ENCODE measurements around the gene CHRNB1.

CHRNB1 gene

DNA sequence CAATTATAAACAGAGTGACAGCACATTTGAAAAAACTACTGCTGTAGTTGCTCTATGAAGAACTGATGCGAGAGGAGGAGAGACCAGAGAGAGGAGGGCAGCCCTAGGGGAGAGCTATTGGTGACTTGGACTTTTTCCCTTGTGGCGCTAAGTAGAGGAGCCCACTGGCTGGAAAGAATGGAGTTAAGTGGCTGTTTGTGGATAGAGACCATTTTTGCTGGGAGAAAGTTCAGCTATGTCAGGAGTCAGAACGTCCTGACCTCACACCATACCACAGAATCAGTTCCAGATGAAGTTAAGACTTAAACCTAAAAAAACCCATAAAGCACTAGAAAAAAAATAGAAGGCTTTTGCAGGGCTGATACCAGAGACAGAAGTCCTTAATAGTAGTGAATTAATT, 41.3 kb downstream of the CHRNB1 start:
- no peak for DNase-seq

DNA sequence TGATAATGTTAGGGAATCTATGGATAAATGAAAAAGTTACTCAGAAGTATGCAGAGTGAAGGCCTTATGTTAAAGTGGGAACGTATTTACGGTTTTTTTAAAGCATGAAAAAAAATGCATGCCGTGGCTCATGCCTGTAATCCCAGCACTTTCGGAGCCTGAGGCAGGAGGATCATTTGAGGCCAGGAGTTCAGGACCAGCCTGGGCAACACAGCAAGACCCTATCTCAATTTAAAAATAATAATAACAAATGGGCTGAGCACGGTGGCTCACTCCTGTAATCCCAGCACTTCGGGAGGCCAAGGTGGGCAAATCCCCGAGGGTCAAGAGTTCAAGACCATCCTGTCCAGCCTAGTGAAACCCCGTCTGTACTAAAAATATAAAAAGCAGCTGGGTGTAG, 45.3 kb downstream of the CHRNB1 start:
- DNase-seq = no peak

DNA sequence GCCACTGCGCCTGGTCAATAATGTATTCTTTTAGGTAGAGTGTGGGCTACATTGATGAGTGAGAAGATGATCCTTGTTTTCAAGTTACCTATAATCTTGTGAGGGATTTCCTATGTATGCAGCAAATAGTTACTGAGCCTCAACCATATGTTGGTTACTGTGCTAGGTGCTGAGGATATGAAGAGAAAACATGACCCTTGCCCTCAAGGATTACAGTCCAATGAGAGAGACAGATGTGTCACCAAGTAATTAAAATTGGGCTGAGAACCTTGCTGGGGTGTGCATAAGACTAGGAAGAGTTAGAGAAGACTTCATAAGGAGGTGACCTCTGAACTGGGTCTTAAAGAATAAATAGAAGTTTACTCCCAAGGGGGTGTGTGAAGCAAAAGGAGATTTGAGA, 46.7 kb downstream of the CHRNB1 start:
- DNase-seq = no peak

DNA sequence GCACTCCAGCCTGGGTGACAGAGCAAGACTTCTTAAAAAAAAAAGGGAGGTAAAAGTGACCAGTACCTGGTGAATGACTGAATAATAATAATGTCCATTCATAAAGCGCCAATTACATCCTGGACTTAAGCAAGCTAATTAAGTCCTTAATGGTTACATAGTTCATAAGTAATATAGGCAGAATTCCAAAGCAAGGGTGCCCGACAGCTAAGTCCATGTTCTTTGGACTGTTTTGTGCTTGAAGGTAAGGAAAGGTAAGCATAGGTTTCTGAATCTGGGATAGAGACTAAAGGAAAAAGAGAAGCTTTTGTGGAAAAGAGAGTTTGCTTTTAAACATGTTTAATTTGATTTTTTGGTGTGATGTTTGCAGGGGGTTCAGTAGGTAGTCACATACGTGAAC, 49.1 kb downstream of the CHRNB1 start:
- no peak for DNase-seq

DNA sequence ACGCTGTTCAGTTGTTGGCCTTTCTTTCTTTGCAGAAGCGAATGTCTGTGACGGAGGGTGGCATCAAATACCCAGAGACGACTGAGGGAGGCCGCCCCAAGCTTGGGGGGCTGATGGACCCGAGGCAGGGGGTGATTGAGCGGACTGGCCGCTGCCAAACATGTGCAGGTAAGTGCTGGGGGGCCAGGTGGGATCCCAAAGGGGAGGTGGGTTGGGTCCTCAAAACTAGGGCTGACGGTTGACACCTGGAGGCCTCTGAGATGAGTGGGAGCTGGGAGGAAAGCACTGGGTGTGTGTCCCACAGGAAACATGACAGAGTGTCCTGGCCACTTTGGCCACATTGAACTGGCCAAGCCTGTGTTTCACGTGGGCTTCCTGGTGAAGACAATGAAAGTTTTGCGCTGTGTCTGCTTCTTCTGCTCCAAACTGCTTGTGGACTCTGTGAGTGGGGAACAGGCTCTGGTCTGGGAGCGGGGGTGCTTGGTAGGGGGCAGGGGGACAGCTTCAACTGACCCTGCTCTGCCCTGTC, 51.1 kb downstream of the CHRNB1 start:
- no peak for DNase-seq

DNA sequence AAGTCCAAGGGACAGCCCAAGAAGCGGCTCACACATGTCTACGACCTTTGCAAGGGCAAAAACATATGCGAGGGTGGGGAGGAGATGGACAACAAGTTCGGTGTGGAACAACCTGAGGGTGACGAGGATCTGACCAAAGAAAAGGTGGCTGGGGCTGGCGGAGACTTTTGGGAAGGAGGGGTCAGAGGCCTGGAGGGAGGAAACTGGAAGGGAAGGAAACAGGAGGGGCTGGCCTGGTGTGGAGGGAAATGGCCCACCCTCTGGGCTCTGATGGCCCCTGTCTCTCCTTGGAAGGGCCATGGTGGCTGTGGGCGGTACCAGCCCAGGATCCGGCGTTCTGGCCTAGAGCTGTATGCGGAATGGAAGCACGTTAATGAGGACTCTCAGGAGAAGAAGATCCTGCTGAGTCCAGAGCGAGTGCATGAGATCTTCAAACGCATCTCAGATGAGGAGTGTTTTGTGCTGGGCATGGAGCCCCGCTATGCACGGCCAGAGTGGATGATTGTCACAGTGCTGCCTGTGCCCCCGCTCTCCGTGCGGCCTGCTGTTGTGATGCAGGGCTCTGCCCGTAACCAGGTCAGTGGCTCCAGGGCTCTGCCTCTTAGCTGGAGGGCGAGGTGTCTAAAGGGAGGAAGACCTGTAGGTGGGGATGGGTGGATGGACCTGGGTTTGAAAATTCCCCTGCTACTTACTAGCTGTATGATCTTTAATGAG, 51.8 kb downstream of the CHRNB1 start:
- DNase-seq = no peak

DNA sequence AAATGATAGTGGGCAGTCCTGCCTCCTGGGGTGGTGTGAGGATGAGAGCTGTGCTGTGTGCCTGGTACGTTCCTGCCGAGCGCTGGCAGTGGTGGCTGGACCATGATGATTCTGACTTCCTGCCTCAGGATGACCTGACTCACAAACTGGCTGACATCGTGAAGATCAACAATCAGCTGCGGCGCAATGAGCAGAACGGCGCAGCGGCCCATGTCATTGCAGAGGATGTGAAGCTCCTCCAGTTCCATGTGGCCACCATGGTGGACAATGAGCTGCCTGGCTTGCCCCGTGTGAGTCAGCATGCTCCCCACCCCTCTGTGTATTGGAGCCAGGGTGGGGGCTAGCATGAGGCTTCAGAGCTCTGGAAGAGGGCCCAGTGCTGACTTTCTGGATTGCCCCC, 52.4 kb downstream of the CHRNB1 start:
- DNase-seq = no peak

DNA sequence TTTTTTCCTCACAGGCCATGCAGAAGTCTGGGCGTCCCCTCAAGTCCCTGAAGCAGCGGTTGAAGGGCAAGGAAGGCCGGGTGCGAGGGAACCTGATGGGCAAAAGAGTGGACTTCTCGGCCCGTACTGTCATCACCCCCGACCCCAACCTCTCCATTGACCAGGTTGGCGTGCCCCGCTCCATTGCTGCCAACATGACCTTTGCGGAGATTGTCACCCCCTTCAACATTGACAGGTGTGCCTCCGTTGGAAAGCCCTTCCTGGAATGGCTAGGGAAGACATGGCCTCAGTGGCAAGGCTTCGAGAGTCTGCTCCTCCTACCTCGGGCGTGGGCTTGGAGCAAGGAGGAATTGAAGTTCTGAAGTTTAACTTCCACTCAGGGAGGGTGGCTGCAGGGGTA, 52.8 kb downstream of the CHRNB1 start:
- DNase-seq = no peak

DNA sequence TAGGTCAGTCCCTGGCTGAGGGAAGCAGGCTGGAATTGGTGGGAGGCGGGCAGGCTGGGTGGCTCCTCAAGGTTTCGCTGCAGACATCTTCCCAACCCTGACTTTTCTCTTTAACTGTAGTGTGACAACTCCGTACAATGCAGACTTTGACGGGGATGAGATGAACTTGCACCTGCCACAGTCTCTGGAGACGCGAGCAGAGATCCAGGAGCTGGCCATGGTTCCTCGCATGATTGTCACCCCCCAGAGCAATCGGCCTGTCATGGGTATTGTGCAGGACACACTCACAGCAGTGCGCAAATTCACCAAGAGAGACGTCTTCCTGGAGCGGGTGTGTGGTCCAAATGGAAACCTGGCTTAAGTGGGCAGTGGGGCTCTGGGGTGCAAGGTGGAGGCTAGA, 54.3 kb downstream of the CHRNB1 start:
- no peak for DNase-seq

DNA sequence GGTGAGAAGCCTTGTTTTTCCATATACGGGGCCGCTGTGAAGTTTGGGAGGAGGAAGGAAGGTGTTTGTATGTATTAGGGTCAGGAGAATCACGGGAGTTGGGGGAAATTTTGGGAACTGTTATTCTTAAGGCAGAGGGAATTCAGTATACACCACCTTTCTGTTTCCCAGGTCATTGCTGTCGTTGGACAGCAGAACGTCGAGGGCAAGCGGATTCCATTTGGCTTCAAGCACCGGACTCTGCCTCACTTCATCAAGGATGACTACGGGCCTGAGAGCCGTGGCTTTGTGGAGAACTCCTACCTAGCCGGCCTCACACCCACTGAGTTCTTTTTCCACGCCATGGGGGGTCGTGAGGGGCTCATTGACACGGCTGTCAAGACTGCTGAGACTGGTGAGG, 56.9 kb downstream of the CHRNB1 start:
- no peak for DNase-seq

DNA sequence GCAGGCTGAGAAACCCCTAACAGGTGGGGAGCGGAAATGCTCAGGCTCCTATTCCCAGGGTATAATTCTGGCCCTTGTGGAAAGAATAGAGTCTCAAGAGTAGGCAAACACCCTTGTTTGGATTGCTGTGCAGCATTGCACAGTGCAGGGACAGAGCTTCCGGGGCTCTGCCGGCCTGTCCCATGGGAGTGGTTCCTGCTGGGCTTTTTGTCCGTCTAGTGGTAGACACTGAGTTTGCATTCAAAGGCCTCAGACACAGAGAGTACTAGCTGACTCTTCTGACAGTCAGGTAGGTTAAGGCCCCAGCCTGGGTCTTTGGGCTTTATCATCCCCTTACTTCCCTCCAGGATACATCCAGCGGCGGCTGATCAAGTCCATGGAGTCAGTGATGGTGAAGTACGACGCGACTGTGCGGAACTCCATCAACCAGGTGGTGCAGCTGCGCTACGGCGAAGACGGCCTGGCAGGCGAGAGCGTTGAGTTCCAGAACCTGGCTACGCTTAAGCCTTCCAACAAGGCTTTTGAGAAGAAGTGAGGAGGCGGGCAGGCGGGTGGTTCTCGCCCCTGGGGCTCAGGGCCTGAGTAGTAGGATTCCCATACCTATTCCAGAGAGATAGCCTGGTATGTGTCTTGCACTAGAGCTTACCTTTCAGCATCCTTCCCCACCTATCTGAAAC, 57.4 kb downstream of the CHRNB1 start:
- no peak for DNase-seq

DNA sequence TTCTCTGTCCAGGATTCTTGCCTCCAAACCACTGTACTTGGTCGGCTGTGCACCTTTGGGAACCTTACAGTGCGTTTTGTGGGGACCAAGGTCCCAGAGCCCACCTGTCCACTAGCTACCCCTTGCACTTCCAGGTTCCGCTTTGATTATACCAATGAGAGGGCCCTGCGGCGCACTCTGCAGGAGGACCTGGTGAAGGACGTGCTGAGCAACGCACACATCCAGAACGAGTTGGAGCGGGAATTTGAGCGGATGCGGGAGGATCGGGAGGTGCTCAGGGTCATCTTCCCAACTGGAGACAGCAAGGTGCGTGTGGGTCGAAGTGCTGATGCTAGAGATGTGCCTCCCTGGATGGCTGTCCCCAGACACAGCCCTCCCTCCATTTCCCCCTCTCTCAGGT, 58.1 kb downstream of the CHRNB1 start:
- DNase-seq = no peak

DNA sequence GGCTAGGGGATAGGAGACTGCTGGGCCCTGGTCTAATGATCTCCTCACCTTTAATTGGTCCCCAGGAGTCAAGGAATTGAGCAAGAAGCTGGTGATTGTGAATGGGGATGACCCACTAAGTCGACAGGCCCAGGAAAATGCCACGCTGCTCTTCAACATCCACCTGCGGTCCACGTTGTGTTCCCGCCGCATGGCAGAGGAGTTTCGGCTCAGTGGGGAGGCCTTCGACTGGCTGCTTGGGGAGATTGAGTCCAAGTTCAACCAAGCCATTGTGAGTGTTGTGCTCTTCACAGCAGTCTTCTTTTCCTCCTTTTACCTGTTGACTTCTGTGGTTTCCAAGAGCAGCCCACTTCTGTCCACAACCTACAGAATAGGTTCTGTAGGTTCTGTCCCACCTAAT, 58.7 kb downstream of the CHRNB1 start:
- no peak for DNase-seq

Data from NK-92 treated with Interleukin-12 subunit alpha and Interleukin-12 subunit beta, amount 100 ng/mL, for 24 hours (cell line).